Sigmoid colon (tissue), 4 donors: ENCODE measurements around the gene ASTL.

Source experiments
- EP300 ChIP-seq, 4 donors: sonication (generic); formaldehyde crosslinking; IDR thresholded peaks; one replicate each; pipeline ENCODE4 v1.6.1; 2017; ENCODE audit warnings: antibody characterized with exemption in 4 of 4
- POLR2A ChIP-seq, 2 donors: fragments of 450-650 bp; IDR thresholded peaks; one replicate each; pipeline ENCODE4 v1.6.1; 2016; ENCODE audit warnings: antibody characterized with exemption in 2 of 2, mild to moderate bottlenecking in 2 of 2, moderate library complexity in 2 of 2
- POLR2AphosphoS5 ChIP-seq, 4 donors: sonication (generic); formaldehyde crosslinking; IDR thresholded peaks; one replicate each; pipeline ENCODE4 v1.6.1; 2017; ENCODE audit warnings: antibody characterized with exemption in 4 of 4
- TF ChIP-seq, protein P1 (sequence below), 4 experiments: fragments of 450-650 bp in 3 of 4; fragments of 200-600 bp in 1 of 4; IDR thresholded peaks; one replicate each; pipeline ENCODE4 v1.5.1; 2016 to 2019; ENCODE audit warnings: antibody characterized with exemption in 4 of 4, mild to moderate bottlenecking in 3 of 4, moderate library complexity in 2 of 4

DNA sequence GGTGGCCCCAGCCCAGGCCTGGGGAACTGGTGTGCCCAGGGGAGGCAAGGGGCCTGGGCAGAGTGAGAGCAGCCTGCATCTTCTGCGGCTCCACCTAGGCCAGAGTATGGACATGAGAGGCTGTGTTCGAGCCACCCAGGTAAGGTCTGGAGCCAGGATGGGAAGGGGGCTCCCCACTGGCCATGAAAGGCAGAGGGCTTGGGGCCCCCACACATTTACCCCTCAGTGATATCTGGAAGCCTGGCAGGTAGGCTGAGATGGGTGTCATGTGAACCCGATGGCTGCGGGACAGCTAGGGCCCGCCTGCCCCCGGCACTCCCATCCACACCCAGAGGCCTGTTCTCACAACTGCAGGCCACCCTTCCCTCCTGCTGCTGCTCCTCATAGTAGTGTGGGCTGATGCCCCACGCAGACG is 35.1 kb downstream of the ASTL start:
- TF ChIP-seq, protein P1, sequence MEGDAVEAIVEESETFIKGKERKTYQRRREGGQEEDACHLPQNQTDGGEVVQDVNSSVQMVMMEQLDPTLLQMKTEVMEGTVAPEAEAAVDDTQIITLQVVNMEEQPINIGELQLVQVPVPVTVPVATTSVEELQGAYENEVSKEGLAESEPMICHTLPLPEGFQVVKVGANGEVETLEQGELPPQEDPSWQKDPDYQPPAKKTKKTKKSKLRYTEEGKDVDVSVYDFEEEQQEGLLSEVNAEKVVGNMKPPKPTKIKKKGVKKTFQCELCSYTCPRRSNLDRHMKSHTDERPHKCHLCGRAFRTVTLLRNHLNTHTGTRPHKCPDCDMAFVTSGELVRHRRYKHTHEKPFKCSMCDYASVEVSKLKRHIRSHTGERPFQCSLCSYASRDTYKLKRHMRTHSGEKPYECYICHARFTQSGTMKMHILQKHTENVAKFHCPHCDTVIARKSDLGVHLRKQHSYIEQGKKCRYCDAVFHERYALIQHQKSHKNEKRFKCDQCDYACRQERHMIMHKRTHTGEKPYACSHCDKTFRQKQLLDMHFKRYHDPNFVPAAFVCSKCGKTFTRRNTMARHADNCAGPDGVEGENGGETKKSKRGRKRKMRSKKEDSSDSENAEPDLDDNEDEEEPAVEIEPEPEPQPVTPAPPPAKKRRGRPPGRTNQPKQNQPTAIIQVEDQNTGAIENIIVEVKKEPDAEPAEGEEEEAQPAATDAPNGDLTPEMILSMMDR (IDR thresholded peaks at IDR 0.05), result no peak
- TF ChIP-seq EP300 (IDR thresholded peaks at IDR 0.05) (no peak), POLR2A (IDR thresholded peaks at IDR 0.05) (no peak), POLR2AphosphoS5 (IDR thresholded peaks at IDR 0.05) (no peak)
